Breast epithelium (tissue), 4 donors: ENCODE results near the gene MYO3B. TPM values are rescaled to one million over a fixed set of nuclear protein-coding genes. Genes with fewer than 3 reads are reported as not detected.

Experiments used
- DNase-seq, 2 donors: peaks; one replicate each; pipeline ENCODE4 v3.0.0-alpha.2; 2019; ENCODE audit warnings: low spot score in 2 of 2
- H3K27ac ChIP-seq, 2 donors: fragments of 200-600 bp; sonication (generic) in 1 of 2; one replicate each; pipeline ENCODE4 v1.5.1; 2016 to 2019; ENCODE audit warnings: mild to moderate bottlenecking in 1 of 2
- H3K27me3 ChIP-seq, 2 donors: fragments of 200-600 bp; sonication (generic) in 1 of 2; one replicate each; pipeline versions ENCODE4 v1.5.1 to v1.6.0; 2017 to 2019; ENCODE audit warnings: control low read depth in 1 of 2, mild to moderate bottlenecking in 1 of 2
- H3K36me3 ChIP-seq: fragments of 200-600 bp; one replicate; pipeline ENCODE4 v1.5.1; 2019
- H3K4me1 ChIP-seq, 2 donors: fragments of 200-600 bp; sonication (generic); one replicate each; pipeline ENCODE4 v1.5.1; 2016 to 2019; ENCODE audit warnings: control low read depth in 1 of 2
- H3K4me3 ChIP-seq, 3 donors: fragments of 200-600 bp; sonication (generic); 1 replicate in 2 of 3; 2 replicates in 1 of 3; pipeline ENCODE4 v1.5.1; 2016 to 2019; ENCODE audit warnings: mild to moderate bottlenecking in 3 of 3, moderate library complexity in 2 of 3
- H3K9me3 ChIP-seq, 2 donors: fragments of 200-600 bp; sonication (generic) in 1 of 2; one replicate each; pipeline ENCODE4 v1.5.1; 2016 to 2019; ENCODE audit warnings: control low read depth in 1 of 2
- CTCF ChIP-seq, 3 donors: fragments of 450-650 bp; IDR thresholded peaks; one replicate each; pipeline ENCODE4 v1.5.1; 2016 to 2017; ENCODE audit warnings: antibody characterized with exemption in 3 of 3, mild to moderate bottlenecking in 3 of 3, moderate library complexity in 3 of 3
- POLR2A ChIP-seq: fragments of 450-650 bp; IDR thresholded peaks from one replicate; pipeline ENCODE4 v1.6.1; 2016; ENCODE audit warnings: antibody characterized with exemption, mild to moderate bottlenecking, moderate library complexity
- POLR2AphosphoS5 ChIP-seq, 3 donors: sonication (generic); formaldehyde crosslinking; IDR thresholded peaks; one replicate each; pipeline ENCODE4 v1.6.1; 2017; ENCODE audit warnings: antibody characterized with exemption in 3 of 3
- intact Hi-C: fragments of 100-400 bp; cut with DNase I; formaldehyde crosslinking; loops from one replicate; pipeline ENCODE4 v1.15.1; 2023; ENCODE audit warnings: low total_unique reads
- total RNA-seq, 3 donors: library from RNA; depleted of rRNA; stranded (reverse); fragments of >200 nt; gene quantifications; one replicate each; pipeline ENCODE4 v1.1.0, GENCODE V29; 2016

MYO3B gene
- total RNA-seq, 3 donors from 2014 or later, result 0.15 to 0.98 (median 0.16) TPM

- H3K27ac ChIP-seq, result no peak overlapping the region
- no peaks in the 10 kb centered on the region for H3K9me3 ChIP-seq
- H3K4me1 ChIP-seq, result no peaks in the 10 kb centered on the region
- DNase-seq, result no peak
- intact Hi-C loops, result no loop called here
- no peak for TF ChIP-seq POLR2A
- TF ChIP-seq POLR2AphosphoS5 (IDR thresholded peaks at IDR 0.05), result no peak
- no peak for TF ChIP-seq CTCF (IDR thresholded peaks at IDR 0.05)
- H3K27me3 ChIP-seq, result no peaks in the 10 kb centered on the region
- no peaks in the 10 kb centered on the region for H3K36me3 ChIP-seq
- no peak overlapping the region for H3K4me3 ChIP-seq
Measured at GRCh38 chr2:170514140-170514539, 336.2 kb downstream of the MYO3B start.

- Histone ChIP-seq H3K27me3 (no peaks in the 10 kb centered on the region), H3K9me3 (no peaks in the 10 kb centered on the region), H3K27ac (no peak overlapping the region), H3K36me3 (no peaks in the 10 kb centered on the region), H3K4me3 (no peak overlapping the region), H3K4me1 (no peaks in the 10 kb centered on the region)
- intact Hi-C loops, result no loop called here
- TF ChIP-seq POLR2A (no peak), POLR2AphosphoS5 (IDR thresholded peaks at IDR 0.05) (no peak), CTCF (IDR thresholded peaks at IDR 0.05) (no peak)
- DNase-seq, result no peak
Measured at GRCh38 chr2:170517538-170517937, 339.6 kb downstream of the MYO3B start.

- H3K4me3 ChIP-seq, result no peak overlapping the region
- H3K9me3 ChIP-seq, result no peaks in the 10 kb centered on the region
- no peaks in the 10 kb centered on the region for H3K36me3 ChIP-seq
- no peaks in the 10 kb centered on the region for H3K4me1 ChIP-seq
- no peaks in the 10 kb centered on the region for H3K27me3 ChIP-seq
- no peak for DNase-seq
- H3K27ac ChIP-seq, result no peak overlapping the region
- TF ChIP-seq POLR2A (no peak), POLR2AphosphoS5 (IDR thresholded peaks at IDR 0.05) (no peak), CTCF (IDR thresholded peaks at IDR 0.05) (no peak)
- intact Hi-C loops, result no loop called here
Measured at GRCh38 chr2:170518911-170519310, 341.0 kb downstream of the MYO3B start.

GRCh38 chr2:170521299-170521698 lies 343.4 kb downstream of the MYO3B start:
- Histone ChIP-seq H3K36me3 (no peaks in the 10 kb centered on the region), H3K27ac (no peak overlapping the region), H3K4me1 (peaks cover 0 to 8% of the 10 kb centered on the region in 2 donors), H3K27me3 (no peaks in the 10 kb centered on the region), H3K9me3 (no peaks in the 10 kb centered on the region), H3K4me3 (no peak overlapping the region)
- no peak for DNase-seq
- no peak for TF ChIP-seq POLR2A
- intact Hi-C loops, result no loop called here

GRCh38 chr2:170523506-170523905 lies 345.6 kb downstream of the MYO3B start:
- DNase-seq, result no peak
- no peaks in the 10 kb centered on the region for H3K9me3 ChIP-seq
- TF ChIP-seq POLR2A (no peak), CTCF (IDR thresholded peaks at IDR 0.05) (no peak), POLR2AphosphoS5 (IDR thresholded peaks at IDR 0.05) (no peak)
- H3K4me1 ChIP-seq, result peaks cover 0 to 8% of the 10 kb centered on the region in 2 donors
- H3K27ac ChIP-seq, result no peak overlapping the region
- no peak overlapping the region for H3K4me3 ChIP-seq
- H3K36me3 ChIP-seq, result no peaks in the 10 kb centered on the region
- H3K27me3 ChIP-seq, result no peaks in the 10 kb centered on the region
- intact Hi-C loops, result no loop called here
